Smooth muscle cell (in vitro differentiated cells): Measurements from ENCODE around the gene PRDM16. TPM values are rescaled to one million over a fixed set of nuclear protein-coding genes. Genes with fewer than 3 reads are reported as not detected.

Experiments used
- DNase-seq: peaks from one replicate; lab custom pipeline; 2025; ENCODE audit not compliant: unreplicated experiment; lab: John Stamatoyannopoulos, UW
- H2AFZ ChIP-seq: fragments of 200-600 bp; sonication (generic); 2 replicates; pipeline ENCODE4 v1.6.0; 2016; ENCODE audit warnings: antibody characterized with exemption, low read depth, mild to moderate bottlenecking
- H3F3A ChIP-seq: fragments of 200-600 bp; sonication (generic); 2 replicates; pipeline ENCODE4 v1.6.0; 2017; ENCODE audit warnings: antibody characterized with exemption, low read depth
- H3K27ac ChIP-seq: fragments of 200-600 bp; sonication (generic); 2 replicates; pipeline ENCODE4 v1.5.1; 2016; ENCODE audit warnings: low read depth, mild to moderate bottlenecking
- H3K27me3 ChIP-seq: fragments of 200-600 bp; sonication (generic); 2 replicates; pipeline ENCODE4 v1.6.1; 2016; ENCODE audit warnings: low read depth, mild to moderate bottlenecking
- H3K36me3 ChIP-seq: fragments of 200-600 bp; sonication (generic); 2 replicates; pipeline ENCODE4 v1.5.1; 2016; ENCODE audit warnings: low read depth
- H3K4me1 ChIP-seq: fragments of 200-600 bp; sonication (generic); 2 replicates; pipeline ENCODE4 v1.5.1; 2016; ENCODE audit warnings: low read depth
- H3K4me2 ChIP-seq: fragments of 200-600 bp; sonication (generic); 2 replicates; pipeline ENCODE4 v1.6.0; 2016; ENCODE audit warnings: mild to moderate bottlenecking
- H3K4me3 ChIP-seq: fragments of 200-600 bp; sonication (generic); 2 replicates; pipeline ENCODE4 v1.5.1; 2016; ENCODE audit warnings: mild to moderate bottlenecking
- H3K79me2 ChIP-seq: fragments of 200-600 bp; sonication (generic); 2 replicates; pipeline ENCODE4 v1.6.0; 2016; ENCODE audit warnings: low read depth, mild to moderate bottlenecking
- H3K9ac ChIP-seq: fragments of 200-600 bp; sonication (generic); 2 replicates; pipeline ENCODE4 v1.6.0; 2016; ENCODE audit warnings: low read depth
- H3K9me3 ChIP-seq: fragments of 200-600 bp; sonication (generic); replicated peaks from 2 replicates; pipeline ENCODE4 v1.5.1; 2016; ENCODE audit warnings: low read depth
- H4K20me1 ChIP-seq: fragments of 200-600 bp; sonication (generic); 2 replicates; pipeline ENCODE4 v1.6.0; 2016; ENCODE audit warnings: low read depth
- CTCF ChIP-seq: fragments of 200-600 bp; sonication (generic); IDR thresholded peaks from 2 replicates; pipeline ENCODE4 v1.5.1; 2017; ENCODE audit warnings: borderline replicate concordance, mild to moderate bottlenecking, antibody characterized with exemption; ENCODE audit not compliant: insufficient read depth, poor library complexity, severe bottlenecking
- WGBS: methylation state at CpG from one replicate; pipeline ENCODE4 v1.1.7; 2016; ENCODE audit warnings: low lambda C conversion rate; 5-methylcytosine and 5-hydroxymethylcytosine counted together
- polyA plus RNA-seq: library from polyadenylated mRNA; unstranded; fragments of >200 nt; fragmentation: Nextera tagmentation; extraction: Ambion mirVana; gene quantifications from 2 replicates; pipeline ENCODE4 v1.2.1, GENCODE V29; 2016
- total RNA-seq: library from RNA; depleted of rRNA; stranded (reverse); fragments of >200 nt; gene quantifications from 2 replicates; pipeline ENCODE4 v1.2.3, GENCODE V29; 2014

PRDM16 gene
- total and polyA plus RNA-seq, 2 experiments from 2014 or later: 0.72 to 1.3 TPM

GRCh38 chr1:3222042-3222692 lies 153.2 kb downstream of the PRDM16 start:
- Histone ChIP-seq H3K4me2 (no peak overlapping the region), H2AFZ (no peak overlapping the region), H3K79me2 (no peaks in the 10 kb centered on the region), H3K9me3 (no peaks in the 10 kb centered on the region), H3K27ac (no peak overlapping the region), H3K9ac (no peak overlapping the region), H3K27me3 (no peaks in the 10 kb centered on the region), H3K4me1 (peaks cover 17% of the 10 kb centered on the region), H3K4me3 (no peak overlapping the region), H3K36me3 (no peaks in the 10 kb centered on the region), H4K20me1 (no peaks in the 10 kb centered on the region), H3F3A (no peaks in the 10 kb centered on the region)
- TF ChIP-seq CTCF: no peak
- WGBS: 73% methylated on average over 16 of the region's 16 CpGs
- no peak for DNase-seq

- H3K27me3 ChIP-seq: no peaks in the 10 kb centered on the region
- no peak overlapping the region for H3K27ac ChIP-seq
- no peak overlapping the region for H3K4me3 ChIP-seq
- no peaks in the 10 kb centered on the region for H3K9me3 ChIP-seq
- 81% methylated on average over 12 of the region's 12 CpGs for WGBS
- no peak overlapping the region for H3K9ac ChIP-seq
- H2AFZ ChIP-seq: no peak overlapping the region
- H3K79me2 ChIP-seq: no peaks in the 10 kb centered on the region
- no peak for DNase-seq
- no peaks in the 10 kb centered on the region for H3K4me1 ChIP-seq
- no peaks in the 10 kb centered on the region for H4K20me1 ChIP-seq
- no peaks in the 10 kb centered on the region for H3F3A ChIP-seq
- TF ChIP-seq CTCF: no peak
- no peaks in the 10 kb centered on the region for H3K36me3 ChIP-seq
- H3K4me2 ChIP-seq: no peak overlapping the region
Observed at GRCh38 chr1:3225661-3226060, 156.7 kb downstream of the PRDM16 start.

GRCh38 chr1:3226191-3226590 lies 157.2 kb downstream of the PRDM16 start:
- H3K9me3 ChIP-seq: no peaks in the 10 kb centered on the region
- H3K27me3 ChIP-seq: no peaks in the 10 kb centered on the region
- H3K36me3 ChIP-seq: no peaks in the 10 kb centered on the region
- 83% methylated on average over 15 of the region's 15 CpGs for WGBS
- H3K79me2 ChIP-seq: no peaks in the 10 kb centered on the region
- no peak for DNase-seq
- TF ChIP-seq CTCF: no peak
- no peak overlapping the region for H2AFZ ChIP-seq
- H3K4me1 ChIP-seq: no peaks in the 10 kb centered on the region
- no peak overlapping the region for H3K4me2 ChIP-seq
- H3K4me3 ChIP-seq: no peak overlapping the region
- H3F3A ChIP-seq: no peaks in the 10 kb centered on the region
- no peak overlapping the region for H3K27ac ChIP-seq
- no peak overlapping the region for H3K9ac ChIP-seq
- H4K20me1 ChIP-seq: no peaks in the 10 kb centered on the region
